Ovary (tissue), 3 donors: ENCODE measurements around the gene SNX18.

ENCODE experiments used
- CTCF ChIP-seq, 3 donors: fragments of 450-650 bp in 2 of 3; fragments of 200-600 bp in 1 of 3; IDR thresholded peaks; one replicate each; pipeline versions ENCODE4 v1.5.1 to v1.8.0; 2016 to 2022; ENCODE audit warnings: antibody characterized with exemption in 3 of 3, mild to moderate bottlenecking in 1 of 3
- EP300 ChIP-seq: sonication (generic); formaldehyde crosslinking; IDR thresholded peaks from one replicate; pipeline ENCODE4 v1.6.1; 2017; ENCODE audit warnings: antibody characterized with exemption
- POLR2A ChIP-seq: fragments of 450-650 bp; IDR thresholded peaks from one replicate; pipeline ENCODE4 v1.6.1; 2017; ENCODE audit warnings: antibody characterized with exemption, mild to moderate bottlenecking, moderate library complexity
- donor health status: DM: no; HTN: no; CAD: no.

- TF ChIP-seq POLR2A: no peak
- TF ChIP-seq CTCF (IDR thresholded peaks at IDR 0.05): no peak
- TF ChIP-seq EP300: no peak
Measured at GRCh38 chr5:54480296-54480695, 37.3 kb upstream of the SNX18 start.
